T-helper 9 cell (primary cell): ENCODE measurements around the gene STK32A.

Experiments used
- DNase-seq: peaks from one replicate; pipeline ENCODE4 v3.0.0-alpha.2; 2020

Gene STK32A

DNA sequence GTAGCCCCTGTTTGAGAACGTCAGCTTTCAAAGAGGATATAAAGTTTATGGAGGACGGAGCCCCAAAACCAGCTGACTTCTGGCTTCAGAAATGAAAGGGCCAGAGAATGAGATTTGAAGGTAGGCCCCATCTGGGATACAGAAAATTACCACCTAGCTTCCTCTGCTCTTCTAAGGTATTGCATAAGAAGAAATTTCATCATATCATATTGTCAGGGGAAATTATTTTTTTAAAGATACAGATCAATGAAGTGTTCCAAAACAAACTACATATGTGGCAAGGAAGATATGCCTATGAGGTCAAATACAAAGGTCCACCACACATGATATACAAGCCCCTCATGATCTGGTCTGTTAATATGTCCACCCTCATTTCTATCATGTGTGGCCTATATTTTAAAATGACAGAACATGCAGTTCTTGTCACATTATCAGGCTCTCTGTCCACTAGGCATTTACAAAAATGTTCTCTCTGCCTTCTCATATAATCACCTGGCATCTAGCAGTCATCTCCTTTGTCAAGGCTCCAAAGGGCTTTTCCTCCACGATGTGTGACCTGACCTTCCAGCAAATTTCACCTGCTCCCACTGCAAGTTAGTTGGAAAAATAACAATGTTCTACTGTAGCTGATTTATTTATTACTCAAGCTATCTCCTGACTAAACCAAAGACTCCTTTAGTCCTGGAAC is 192.0 kb downstream of the STK32A start:
- DNase-seq = no peak

DNA sequence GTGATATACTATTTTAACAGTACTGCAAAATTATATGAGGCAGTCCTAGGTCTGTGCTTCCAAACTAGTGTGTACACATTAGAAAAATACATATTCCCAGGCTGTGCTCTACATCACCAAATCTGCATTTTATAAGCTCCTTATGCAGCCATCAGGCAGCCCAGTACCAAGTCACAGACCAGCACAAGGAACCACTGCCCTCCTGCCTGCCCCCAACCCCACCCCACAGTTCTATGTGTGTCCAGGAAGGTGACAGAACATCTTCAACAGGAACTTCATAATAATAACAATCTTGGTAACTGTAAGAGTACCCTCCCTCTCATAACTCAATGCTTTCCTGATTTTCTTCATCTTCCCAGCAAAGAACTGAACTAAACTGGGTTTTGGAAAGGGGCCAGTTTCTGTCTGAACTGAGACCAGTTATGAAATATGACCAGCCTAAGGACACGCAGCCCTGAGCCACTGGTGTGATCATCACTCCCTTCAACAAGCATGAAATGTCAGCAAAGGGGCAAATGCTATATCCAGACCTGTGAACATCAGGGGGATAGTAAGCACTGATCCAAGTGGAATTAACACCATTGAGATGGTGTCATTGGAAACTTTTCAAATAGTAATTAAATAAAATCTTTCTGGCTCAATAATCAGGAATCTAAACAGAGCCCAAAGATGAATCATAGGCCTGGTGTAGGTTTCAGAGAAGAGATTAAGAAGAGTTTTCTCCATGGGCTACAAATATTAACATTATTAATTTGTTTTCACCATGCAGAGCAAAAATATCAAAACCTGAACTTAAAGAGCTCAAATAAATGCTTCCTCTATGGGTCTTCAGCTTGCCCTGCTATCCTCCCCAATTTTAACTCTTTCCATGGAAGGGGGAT is 192.9 kb downstream of the STK32A start:
- no peak for DNase-seq

DNA sequence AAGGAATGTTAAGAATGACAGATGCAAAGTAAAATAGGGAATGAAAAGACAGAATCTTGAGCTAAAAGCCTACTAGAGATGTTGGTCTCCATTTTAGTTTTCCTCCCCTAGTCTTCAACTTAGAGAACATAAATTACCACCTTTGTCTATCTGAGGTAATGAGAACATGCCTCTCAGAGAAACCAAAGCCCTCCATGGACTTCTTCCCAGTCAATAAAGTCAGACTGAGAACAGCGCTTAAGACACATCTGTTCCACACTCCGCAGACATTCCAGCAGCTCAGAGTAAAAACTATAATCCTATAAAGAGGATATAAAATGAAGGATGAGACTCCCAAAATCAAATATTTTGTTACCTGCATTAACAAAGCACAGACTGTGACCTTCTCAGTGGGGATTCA is 195.8 kb downstream of the STK32A start:
- no peak for DNase-seq

- DNase-seq = no peak
These were observed 196.8 kb downstream of the STK32A start for GRCh38 chr5:147431586-147431985.

- DNase-seq = no peak
These were observed 197.5 kb downstream of the STK32A start for GRCh38 chr5:147432323-147432722.

DNA sequence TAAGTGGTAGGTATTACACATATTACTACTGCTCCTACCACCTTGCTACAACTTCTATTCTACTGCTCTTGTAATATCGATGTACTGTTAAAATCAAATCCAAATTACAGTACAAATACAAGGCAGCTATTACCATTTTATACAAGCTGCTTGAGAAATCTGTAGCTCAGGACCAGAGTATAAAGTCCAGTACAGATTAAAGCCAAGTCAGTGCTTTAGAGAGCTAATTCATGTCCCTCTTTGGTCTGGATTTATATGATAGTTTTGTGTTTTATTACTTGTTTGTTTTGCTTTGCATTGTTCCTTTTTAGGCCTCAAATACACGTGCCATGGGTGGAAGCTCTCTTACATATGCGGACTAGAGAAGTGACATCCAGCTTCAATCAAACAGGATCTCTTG is 199.2 kb downstream of the STK32A start:
- no peak for DNase-seq

GRCh38 chr5:147436596-147436995 is 201.8 kb downstream of the STK32A start:
- DNase-seq = no peak

GRCh38 chr5:147437161-147437596 is 202.4 kb downstream of the STK32A start:
- DNase-seq = no peak
